Common myeloid progenitor, CD34-positive (primary cell): ENCODE data around the gene CEP120.

Source experiments
- CTCF ChIA-PET: fragments of 350-600 bp; sonication (Branson Sonifier 250); formaldehyde crosslinking; loops from one replicate; lab custom pipeline; 2021; ENCODE audit warnings: antibody characterized with exemption; lab: Charles Lee
- POLR2A ChIA-PET: fragments of 350-600 bp; sonication (Branson Sonifier 250); formaldehyde crosslinking; loops from one replicate; lab custom pipeline; 2021; ENCODE audit warnings: antibody characterized with exemption; lab: Charles Lee
- DNase-seq, 3 donors: peaks; one replicate each; pipeline versions ENCODE4 v3.0.0 to v3.0.0-alpha.2; 2013
- H3K27ac ChIP-seq, 2 experiments: 1 replicate in 1 of 2; 2 replicates in 1 of 2; pipeline ENCODE4 v1.7.0; 2013; ENCODE audit warnings: inconsistent platforms in 2 of 2, low read length in 2 of 2, mild to moderate bottlenecking in 2 of 2, low read depth in 1 of 2, moderate library complexity in 1 of 2; ENCODE audit not compliant: severe bottlenecking in 2 of 2, insufficient read depth in 1 of 2, poor library complexity in 1 of 2
- H3K27me3 ChIP-seq, 5 experiments: replicated peaks in 2 of 5; 1 replicate in 3 of 5; 2 replicates in 2 of 5; pipeline versions ENCODE4 v1.6.1 to v1.7.0; 2013; ENCODE audit warnings: low read length in 4 of 5, mild to moderate bottlenecking in 2 of 5, moderate library complexity in 2 of 5, inconsistent platforms in 1 of 5; ENCODE audit not compliant: insufficient read depth in 5 of 5, control insufficient read depth in 4 of 5
- H3K36me3 ChIP-seq, 4 experiments: 1 replicate in 2 of 4; 2 replicates in 2 of 4; pipeline versions ENCODE4 v1.6.1 to v1.7.0; 2013; ENCODE audit warnings: low read length in 3 of 4, control low read depth in 1 of 4, mild to moderate bottlenecking in 1 of 4; ENCODE audit not compliant: control insufficient read depth in 4 of 4, insufficient read depth in 4 of 4
- H3K4me1 ChIP-seq, 4 experiments: 1 replicate in 3 of 4; 2 replicates in 1 of 4; pipeline versions ENCODE4 v1.6.1 to v1.7.1; 2013; ENCODE audit warnings: low read length in 3 of 4, mild to moderate bottlenecking in 3 of 4, control low read depth in 1 of 4, inconsistent platforms in 1 of 4, moderate library complexity in 1 of 4; ENCODE audit not compliant: control insufficient read depth in 4 of 4, insufficient read depth in 4 of 4; ENCODE audit errors: control extremely low read depth in 1 of 4
- H3K4me3 ChIP-seq, 7 experiments: 1 replicate in 4 of 7; 2 replicates in 3 of 7; pipeline versions ENCODE4 v1.5.1 to v1.7.0; 2013; ENCODE audit warnings: mild to moderate bottlenecking in 7 of 7, low read length in 6 of 7, moderate library complexity in 6 of 7, inconsistent platforms in 2 of 7, low read depth in 2 of 7, control low read depth in 1 of 7; ENCODE audit not compliant: insufficient read depth in 4 of 7, control insufficient read depth in 1 of 7; ENCODE audit errors: extremely low read depth in 1 of 7
- H3K9me3 ChIP-seq, 5 experiments: 1 replicate in 4 of 5; 2 replicates in 1 of 5; pipeline versions ENCODE4 v1.6.1 to v1.7.1; 2013; ENCODE audit warnings: low read length in 4 of 5, mild to moderate bottlenecking in 2 of 5, inconsistent platforms in 1 of 5, low read depth in 1 of 5, moderate library complexity in 1 of 5; ENCODE audit not compliant: control insufficient read depth in 4 of 5, insufficient read depth in 2 of 5; ENCODE audit errors: control extremely low read depth in 1 of 5
- WGBS: methylation state at CpG from one replicate; pipeline ENCODE4 v1.1.5; 2013; ENCODE audit not compliant: insufficient coverage; 5-methylcytosine and 5-hydroxymethylcytosine counted together

Gene CEP120

DNA sequence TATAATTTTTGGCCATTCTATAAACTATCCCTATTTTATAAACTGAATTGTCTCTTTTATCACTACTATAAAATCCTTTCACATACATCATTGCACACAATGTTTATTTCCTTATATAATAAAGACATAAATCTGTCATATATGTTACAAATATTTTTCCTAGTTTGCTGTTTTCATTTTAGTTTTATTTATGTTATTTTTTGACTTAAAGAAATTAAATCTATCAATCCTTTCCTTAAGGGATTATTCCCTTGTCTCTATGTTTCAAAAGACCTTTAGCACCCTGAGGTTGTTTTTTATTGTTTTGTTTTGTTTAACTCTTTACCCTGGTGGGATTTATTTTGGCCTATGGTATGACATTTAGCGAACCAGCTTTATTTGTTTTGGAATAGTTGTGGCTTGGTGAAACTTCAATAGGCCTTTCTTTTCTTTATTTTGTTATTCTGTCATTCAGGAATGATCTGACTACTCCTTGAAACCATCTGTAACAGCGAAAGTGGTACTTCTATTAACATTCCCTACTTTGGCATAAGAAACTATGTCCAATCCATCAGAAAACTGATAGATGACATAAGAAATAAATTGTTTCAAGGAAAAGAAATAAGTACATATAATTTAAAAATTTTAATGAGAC is 125.9 kb downstream of the CEP120 start:
- H3K4me1 ChIP-seq = no peaks in the 10 kb centered on the region
- H3K9me3 ChIP-seq = peaks cover 0 to 4% (median 2%) of the 10 kb centered on the region in 5 experiments
- ChIA-PET CTCF (no interaction called here), POLR2A (no interaction called here)
- no peak overlapping the region for H3K4me3 ChIP-seq
- H3K27ac ChIP-seq = no peak overlapping the region
- H3K36me3 ChIP-seq = no peaks in the 10 kb centered on the region
- no CpG with 5 or more reads among the region's 2 CpGs for WGBS
- DNase-seq = no peak
- peaks cover 0 to 2% (median 0%) of the 10 kb centered on the region in 5 experiments for H3K27me3 ChIP-seq
